Nephron progenitor cell (in vitro differentiated cells): ENCODE results near the gene ERCC6L2.

ENCODE experiments used
- DNase-seq: peaks from one replicate; pipeline ENCODE4 v3.0.0; 2021
- H3K27ac Mint-ChIP-seq: 2 replicates; pipeline ENCODE4 v1.8.0; 2021; ENCODE audit warnings: mild to moderate bottlenecking, moderate library complexity, mixed read lengths
- H3K27me3 Mint-ChIP-seq: 2 replicates; pipeline ENCODE4 v1.8.0; 2021; ENCODE audit warnings: mild to moderate bottlenecking, low read depth, mixed read lengths; ENCODE audit not compliant: poor library complexity
- H3K36me3 Mint-ChIP-seq: 2 replicates; pipeline ENCODE4 v1.8.0; 2021; ENCODE audit warnings: low read depth, mixed read lengths
- H3K4me1 Mint-ChIP-seq: 2 replicates; pipeline ENCODE4 v1.8.0; 2021; ENCODE audit warnings: mixed read lengths
- H3K4me3 Mint-ChIP-seq: 2 replicates; pipeline ENCODE4 v1.8.0; 2021; ENCODE audit warnings: mild to moderate bottlenecking, moderate library complexity, mixed read lengths
- H3K9me3 Mint-ChIP-seq: 2 replicates; pipeline ENCODE4 v1.8.0; 2021; ENCODE audit warnings: mild to moderate bottlenecking, moderate library complexity, mixed read lengths
- CTCF ChIP-seq: fragments of 200-600 bp; sonication (generic); IDR thresholded peaks from 2 replicates; pipeline ENCODE4 v1.5.0; 2021; ENCODE audit warnings: antibody characterized with exemption

ERCC6L2 gene

DNA sequence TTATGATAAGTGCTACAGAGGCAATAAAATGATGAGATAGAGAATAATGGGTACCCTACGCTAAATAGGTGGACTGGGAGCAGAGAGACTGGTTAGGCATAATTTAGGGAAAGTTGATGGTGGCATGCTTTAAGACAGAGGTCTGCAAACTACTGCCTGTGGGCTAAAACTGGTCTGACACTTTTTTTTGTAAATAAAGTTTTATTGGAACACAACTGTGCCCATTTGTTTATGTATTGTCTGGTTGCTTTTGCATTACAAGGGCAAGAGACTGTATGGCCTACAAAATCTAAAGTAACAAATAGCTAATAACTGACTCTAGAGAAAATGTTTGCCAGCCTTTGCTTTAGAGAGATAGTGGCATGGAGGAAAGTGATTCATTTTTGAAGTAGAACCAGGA, 2.5 kb downstream of the ERCC6L2 start:
- H3K4me1 Mint-ChIP-seq, result peaks cover 23% of the 10 kb centered on the region
- no peak for TF ChIP-seq CTCF
- peaks cover 9% of the 10 kb centered on the region for H3K9me3 Mint-ChIP-seq
- no peaks in the 10 kb centered on the region for H3K27me3 Mint-ChIP-seq
- no peak for DNase-seq
- H3K4me3 Mint-ChIP-seq, result peak overlapping the region; percentile 62
- no peak overlapping the region for H3K27ac Mint-ChIP-seq
- peaks cover 30% of the 10 kb centered on the region for H3K36me3 Mint-ChIP-seq

GRCh38 chr9:95879591-95879990, 4.1 kb downstream of the ERCC6L2 start:
- no peaks in the 10 kb centered on the region for H3K27me3 Mint-ChIP-seq
- TF ChIP-seq CTCF, result no peak
- peaks cover 11% of the 10 kb centered on the region for H3K4me1 Mint-ChIP-seq
- H3K4me3 Mint-ChIP-seq, result no peak overlapping the region
- H3K27ac Mint-ChIP-seq, result no peak overlapping the region
- peaks cover 5% of the 10 kb centered on the region for H3K9me3 Mint-ChIP-seq
- DNase-seq, result no peak
- H3K36me3 Mint-ChIP-seq, result peaks cover 40% of the 10 kb centered on the region

GRCh38 chr9:95880021-95880690, 4.7 kb downstream of the ERCC6L2 start:
- H3K4me3 Mint-ChIP-seq, result no peak overlapping the region
- H3K4me1 Mint-ChIP-seq, result peaks cover 9% of the 10 kb centered on the region
- H3K27me3 Mint-ChIP-seq, result no peaks in the 10 kb centered on the region
- peaks cover 5% of the 10 kb centered on the region for H3K9me3 Mint-ChIP-seq
- no peak for TF ChIP-seq CTCF
- no peak for DNase-seq
- H3K36me3 Mint-ChIP-seq, result peaks cover 46% of the 10 kb centered on the region
- H3K27ac Mint-ChIP-seq, result no peak overlapping the region

DNA sequence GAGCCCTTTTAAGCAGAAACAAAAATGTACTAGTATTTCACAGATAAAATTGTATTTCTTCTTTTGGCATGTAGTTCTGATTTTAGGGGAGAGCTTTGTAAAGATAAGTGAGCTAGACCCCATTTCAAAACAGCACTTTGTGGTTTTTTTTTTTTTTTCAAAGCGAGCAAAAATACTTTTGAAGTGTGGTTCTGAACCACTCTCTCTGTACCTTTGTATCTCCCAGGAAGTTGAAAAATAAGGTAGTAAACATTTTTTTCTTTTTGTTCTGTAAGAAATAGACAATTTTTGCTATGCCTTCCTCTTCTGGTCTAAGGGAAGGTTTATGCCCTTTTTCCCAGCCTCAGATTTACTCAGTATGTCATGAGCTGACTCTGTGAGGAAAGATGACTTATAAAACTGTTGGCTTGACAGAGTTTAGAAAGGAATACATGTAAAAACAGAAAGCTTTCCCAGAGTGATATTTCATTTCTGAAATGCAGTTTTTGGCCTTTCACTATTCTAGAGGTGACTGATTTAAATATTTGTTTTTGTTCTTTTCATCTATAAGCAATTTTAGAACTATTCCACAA, 12.5 kb downstream of the ERCC6L2 start:
- no peak overlapping the region for H3K27ac Mint-ChIP-seq
- no peaks in the 10 kb centered on the region for H3K4me1 Mint-ChIP-seq
- peaks cover 67% of the 10 kb centered on the region for H3K36me3 Mint-ChIP-seq
- no peak overlapping the region for H3K4me3 Mint-ChIP-seq
- no peaks in the 10 kb centered on the region for H3K27me3 Mint-ChIP-seq
- no peak for DNase-seq
- peaks cover 15% of the 10 kb centered on the region for H3K9me3 Mint-ChIP-seq
- TF ChIP-seq CTCF, result no peak

DNA sequence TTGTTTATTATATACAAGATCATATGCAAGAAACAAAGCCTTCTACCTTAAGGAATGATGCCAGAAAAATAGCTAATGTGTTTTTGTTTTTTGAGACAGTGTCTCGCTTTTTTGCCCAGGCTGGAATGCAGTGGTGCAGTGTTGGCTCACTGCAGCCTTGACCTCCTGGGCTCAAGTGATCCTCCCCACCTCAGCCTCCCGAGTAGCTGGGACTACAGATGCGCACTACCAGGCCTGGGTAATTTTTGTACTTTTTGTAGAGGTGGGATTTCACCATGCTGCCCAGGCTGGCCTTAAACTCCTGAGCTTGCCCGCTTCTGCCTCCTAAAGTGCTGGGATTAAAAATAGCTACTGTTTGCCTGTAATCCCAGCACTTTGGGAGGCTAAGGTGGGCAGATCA, 15.1 kb downstream of the ERCC6L2 start:
- Mint-ChIP-seq H3K9me3 (peaks cover 25% of the 10 kb centered on the region), H3K4me1 (no peaks in the 10 kb centered on the region), H3K27me3 (no peaks in the 10 kb centered on the region), H3K36me3 (peaks cover 62% of the 10 kb centered on the region), H3K27ac (no peak overlapping the region), H3K4me3 (no peak overlapping the region)
- no peak for TF ChIP-seq CTCF
- DNase-seq, result no peak
